Hepatic stellate cell (primary cell): ENCODE data around the gene CCDC85C.

Experiments used
- DNase-seq: peaks from one replicate; pipeline ENCODE4 v3.0.0; 2011; ENCODE audit warnings: low spot score

Gene CCDC85C

DNA sequence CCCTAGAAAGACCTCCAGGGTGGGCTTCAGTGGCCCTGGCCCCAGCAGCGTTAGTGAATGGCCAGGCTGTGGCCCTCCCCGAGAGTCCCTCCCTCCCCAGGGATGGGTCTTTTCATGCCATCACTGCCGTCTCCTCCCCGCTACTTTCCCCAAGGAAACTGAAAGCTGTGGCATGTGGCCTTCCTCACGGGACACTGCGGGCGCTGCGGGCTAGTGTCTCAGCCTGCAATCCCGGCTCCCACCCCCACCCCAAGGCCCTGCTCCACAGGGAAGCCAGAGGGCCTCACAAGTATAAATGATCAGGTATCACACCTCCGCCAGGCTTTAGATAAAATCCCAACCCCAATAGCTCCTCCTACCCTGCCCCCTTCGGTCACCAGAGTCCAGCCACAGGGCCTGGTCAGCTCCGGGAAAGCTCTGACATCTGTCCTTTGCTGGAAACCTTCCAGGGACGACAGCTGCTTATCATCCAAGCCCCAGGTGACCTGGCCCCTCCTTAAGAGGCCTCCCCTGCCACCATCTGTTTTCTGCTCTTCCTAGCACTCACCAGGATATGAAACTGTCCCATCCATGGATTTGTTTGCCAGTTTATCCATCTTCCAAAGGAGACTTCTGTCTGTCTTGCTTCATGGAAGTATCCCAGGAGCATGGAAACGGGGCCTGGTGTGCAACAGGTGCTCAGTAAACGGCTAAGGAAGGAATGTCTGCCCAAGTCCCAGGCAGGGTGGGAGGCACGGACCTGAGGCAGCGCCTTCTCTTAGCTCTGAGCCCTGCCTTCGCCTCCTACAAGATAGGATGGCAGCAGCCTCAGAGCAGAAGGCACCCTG lies 31.6 kb downstream of the CCDC85C start:
- peak; percentile 48 for DNase-seq

DNA sequence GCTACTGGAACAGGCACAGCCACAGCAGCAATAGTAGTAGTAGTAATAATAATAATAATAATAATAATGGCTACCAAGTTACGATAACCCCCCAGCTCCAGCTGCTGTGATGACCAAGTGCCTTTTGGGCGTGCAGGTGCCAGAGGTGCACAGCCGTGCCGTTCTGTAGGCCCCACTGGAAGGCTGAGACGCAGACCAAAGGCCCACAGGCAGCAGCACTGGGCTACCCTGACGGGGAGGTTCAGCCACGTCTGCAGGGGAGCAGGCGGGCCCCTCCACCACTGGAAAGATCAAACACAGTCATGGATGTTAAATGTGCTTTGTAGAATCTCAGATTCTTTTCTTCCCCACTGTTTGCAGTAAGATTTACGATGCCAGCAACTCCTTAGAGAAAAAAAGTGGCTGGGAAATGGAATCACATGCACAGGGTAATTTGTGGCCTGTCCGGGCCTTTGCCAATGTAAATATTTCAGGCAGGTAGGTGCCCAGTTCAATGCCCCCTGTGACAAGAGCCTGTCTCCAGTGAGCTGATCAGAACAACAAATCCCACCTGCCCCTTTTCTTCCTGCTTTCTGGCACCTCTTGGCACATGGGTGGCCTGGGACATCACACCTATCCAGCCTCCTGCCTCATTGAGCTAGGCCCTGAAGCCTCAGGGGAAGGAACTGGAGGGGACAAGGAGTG lies 32.6 kb downstream of the CCDC85C start:
- DNase-seq, result no peak

DNA sequence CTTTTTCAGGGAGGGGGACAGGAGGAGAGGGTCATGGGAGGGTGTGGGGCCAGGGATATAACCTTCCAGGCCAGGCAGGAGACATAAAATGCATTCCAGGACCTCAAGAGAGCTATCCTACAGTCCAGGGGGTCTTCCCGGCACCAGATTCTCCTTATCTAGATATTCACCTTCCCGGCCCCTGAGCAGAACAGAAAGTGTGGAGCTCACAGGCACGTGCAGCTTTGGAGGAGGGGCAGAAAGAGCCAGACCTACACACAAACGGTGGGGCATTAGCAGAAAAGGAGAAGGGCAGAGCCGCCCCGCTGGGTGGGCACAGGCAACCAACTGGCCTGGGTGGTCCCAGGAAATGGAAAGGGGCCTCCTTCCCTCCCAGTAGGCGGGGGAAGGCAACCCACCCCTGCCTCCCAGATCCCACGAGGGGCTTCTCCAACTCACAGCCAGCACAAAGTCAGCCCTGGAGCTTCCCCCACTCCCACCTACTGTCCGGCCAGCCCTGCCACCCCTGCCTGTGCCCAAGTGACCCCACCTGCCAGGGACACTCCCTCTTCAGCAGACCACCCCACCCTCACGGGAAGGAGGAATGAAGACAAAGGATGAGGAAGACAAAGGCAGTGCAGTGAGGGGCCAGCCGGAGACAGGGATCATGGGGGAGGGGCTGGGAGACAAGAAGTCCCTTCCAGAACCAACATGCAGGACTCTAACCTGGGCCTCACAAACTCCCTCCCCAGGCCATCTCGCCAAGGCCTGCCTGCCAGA lies 33.3 kb downstream of the CCDC85C start:
- DNase-seq, result no peak

DNA sequence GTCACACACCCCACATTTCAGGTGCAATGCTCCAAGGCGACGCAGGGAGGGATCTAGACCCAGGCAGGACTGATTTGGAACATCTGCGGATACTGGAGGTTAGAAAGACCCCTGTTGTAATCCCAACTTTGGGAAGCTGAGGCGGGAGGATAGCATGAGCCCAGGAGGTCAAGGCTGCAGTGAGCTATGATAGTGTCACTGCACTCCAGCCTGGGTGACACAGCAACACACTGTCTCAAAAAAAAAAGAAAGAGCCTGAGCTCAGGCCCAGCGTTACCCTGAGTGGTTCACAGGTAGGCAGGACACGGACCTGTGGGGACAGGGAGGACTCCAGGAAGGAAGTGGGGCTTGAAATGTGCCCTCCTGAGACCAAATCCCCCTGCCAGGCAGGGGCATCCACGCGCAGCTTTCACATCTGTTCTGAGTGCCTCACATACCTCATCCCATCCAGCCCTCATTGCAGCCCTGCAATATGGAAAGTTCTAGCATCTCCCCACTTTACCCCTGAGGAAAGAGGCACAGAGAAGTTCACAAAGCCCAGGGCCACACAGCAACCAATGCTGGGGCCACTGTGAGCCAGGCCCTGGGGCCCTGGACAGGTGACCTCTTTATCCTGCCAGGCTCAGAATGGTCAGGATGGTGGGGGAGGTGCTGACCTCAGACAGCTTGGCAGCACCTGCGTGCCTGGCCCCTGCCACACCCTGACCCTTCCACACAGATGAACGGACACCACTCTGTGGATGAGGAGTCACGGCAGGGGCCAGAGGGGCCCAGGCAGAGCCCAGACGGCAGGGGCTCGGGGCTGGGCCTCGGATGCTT lies 34.1 kb downstream of the CCDC85C start:
- no peak for DNase-seq

GRCh38 chr14:99568567-99569560 lies 35.1 kb downstream of the CCDC85C start:
- peak; percentile 38 for DNase-seq

DNA sequence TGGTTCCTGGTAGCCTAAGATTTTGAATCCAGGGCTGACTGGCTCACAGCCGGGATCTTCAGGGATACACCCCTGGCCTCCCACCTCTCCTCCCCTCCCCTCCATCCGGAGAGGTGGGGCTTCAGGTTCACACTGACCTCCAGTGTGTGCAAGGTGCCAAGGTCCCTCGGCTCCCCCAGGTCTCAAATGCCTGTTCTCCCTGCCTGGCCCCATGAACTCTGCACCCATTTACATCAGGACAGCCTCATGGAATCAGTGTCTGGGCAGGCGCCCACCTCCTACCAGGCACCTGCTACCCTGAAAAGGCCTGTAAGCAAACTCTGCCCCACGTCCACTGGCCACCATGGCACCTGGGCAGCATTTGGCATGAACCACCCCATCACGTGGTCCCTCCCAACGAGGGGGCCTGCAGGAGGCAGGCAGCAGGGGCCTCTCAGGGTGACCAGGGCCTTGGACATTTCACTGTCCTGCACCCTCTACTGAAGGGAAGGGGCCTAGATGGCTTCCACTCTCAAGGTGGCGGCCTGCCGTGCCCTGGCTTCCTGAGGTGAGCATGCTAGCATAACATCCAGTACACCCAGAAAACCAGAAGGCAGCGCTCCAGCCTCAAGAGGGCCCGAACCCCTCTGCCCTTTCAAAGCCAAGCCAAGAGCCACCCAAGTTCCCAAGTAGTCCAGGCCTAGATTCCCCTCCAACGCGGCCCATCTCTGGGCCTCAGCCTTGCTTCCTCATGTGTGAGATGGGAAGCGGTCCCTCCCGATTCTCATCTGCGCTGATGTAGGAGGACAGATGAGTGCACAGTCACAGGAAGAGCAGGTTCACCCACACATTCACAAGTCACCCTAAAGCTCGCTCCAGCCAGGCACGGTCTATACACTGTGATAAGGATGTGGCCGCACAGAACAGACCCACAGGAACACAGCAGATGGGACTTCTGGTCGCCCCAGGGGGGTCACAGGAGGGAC lies 37.3 kb downstream of the CCDC85C start:
- DNase-seq, result no peak

- DNase-seq, result no peak
Observed at GRCh38 chr14:99566009-99566389, 38.0 kb downstream of the CCDC85C start.

DNA sequence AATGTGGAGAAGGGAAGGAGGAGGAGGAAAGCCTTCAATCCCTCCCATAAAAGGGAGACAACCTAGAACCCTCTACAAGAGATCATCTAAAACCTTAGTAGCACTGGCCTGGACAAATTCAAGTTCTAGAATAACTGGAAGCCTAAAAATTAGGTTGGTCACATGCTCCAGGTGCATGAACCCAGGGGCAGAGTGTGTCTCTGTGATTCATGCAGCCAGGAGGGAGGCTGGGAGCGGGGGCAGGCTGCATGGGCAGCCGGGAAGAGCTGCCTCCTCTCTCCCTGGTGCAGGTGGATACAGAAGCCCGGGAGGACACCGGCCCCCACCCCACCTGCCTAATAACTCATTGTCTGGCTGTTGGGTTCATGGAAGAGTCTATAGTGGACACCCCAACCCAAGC lies 38.6 kb downstream of the CCDC85C start:
- no peak for DNase-seq

GRCh38 chr14:99564926-99565259 lies 39.1 kb downstream of the CCDC85C start:
- DNase-seq, result no peak

DNA sequence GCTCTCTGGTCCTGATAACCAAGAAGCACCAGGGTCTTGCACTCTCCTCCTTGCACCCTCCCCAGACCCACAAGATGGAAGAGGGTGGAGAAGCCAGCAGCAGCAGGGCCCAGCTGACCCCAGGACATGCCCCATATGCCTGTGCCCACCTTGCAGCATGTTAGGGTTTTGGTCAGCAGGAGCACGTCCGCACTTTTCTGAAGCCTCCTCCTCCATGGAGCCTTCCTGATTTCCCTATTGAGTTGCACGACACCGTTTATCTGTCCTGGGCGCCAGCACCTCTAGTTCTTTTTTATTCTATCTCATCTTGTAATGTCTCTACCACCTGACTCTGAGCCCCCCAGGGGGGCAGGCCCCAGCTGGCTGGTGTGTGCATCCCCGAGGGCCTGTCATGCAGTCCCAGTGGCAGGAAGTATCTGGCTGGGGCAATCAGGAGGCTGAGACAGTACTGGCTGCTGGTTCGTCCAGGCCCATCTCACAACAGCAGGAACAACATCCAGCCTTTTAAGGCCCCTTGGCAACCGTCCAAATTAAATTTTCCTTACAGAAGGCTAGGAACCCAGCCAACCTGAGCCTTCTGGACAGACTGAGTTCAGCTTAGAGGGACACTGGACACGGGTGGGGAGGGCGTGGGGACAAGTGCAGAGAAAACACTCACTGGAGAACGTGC lies 39.6 kb downstream of the CCDC85C start:
- DNase-seq, result peak; percentile 59

- no peak for DNase-seq
Observed at GRCh38 chr14:99563749-99564129, 40.3 kb downstream of the CCDC85C start.

DNA sequence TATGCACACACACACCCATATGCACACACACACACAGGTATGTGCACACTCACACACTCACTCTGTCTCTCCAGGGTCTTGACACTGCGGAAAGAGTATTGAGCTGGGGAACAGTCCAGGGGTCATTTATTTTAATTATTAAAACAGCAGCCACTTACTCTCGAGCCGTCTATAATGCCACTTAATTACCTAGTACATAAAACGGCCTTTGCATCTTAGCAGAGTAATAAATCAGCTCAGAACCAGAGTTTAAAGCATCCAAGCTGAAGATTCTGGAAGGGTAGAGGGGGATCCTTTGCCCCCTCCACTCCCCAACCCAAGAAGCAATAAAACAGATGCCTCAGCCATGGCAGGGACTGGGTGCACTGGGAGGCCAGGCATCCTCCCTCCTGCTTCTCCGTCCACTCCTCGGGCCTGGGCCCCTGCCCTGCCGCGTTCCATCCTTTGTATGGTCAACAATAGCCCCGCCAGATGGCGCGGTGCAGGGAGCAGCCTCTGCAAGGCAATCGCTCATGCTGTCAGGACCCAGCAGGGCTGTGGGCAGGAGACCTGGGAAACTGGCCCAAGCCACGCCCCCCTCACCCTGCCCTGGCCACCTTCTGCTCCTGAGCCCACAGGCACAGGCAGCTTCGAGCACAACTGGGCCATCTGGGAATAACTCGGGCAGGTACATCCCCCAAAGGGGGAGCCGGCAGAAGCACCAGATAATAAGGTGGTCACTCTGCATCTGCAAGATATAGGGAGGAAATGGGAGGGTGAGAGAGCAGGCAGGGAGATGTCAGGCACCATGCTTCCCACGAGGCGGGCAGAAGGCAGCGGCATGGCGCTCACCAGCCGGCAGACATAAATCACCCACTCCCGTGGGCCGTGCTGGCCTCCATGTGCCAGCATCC lies 40.9 kb downstream of the CCDC85C start:
- no peak for DNase-seq

DNA sequence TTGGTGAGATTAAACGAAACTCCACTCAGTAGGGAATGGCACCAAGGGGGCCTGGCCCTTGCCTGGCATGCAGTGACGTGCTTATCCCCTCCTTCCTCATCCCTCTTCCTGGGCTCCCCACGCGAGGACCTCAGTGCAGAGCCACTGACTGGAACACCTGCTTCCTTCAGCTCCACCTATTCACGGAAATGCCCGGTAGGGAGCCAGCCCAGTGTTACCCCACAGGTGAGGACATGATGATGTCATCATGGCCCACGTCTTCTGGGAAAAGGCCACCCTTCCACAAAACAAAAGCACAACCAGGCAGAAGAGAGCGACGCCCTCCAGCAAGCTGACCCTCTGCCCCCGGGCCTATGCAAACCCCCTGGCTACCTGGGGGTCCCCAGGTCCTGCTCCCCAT lies 42.1 kb downstream of the CCDC85C start:
- DNase-seq, result no peak

DNA sequence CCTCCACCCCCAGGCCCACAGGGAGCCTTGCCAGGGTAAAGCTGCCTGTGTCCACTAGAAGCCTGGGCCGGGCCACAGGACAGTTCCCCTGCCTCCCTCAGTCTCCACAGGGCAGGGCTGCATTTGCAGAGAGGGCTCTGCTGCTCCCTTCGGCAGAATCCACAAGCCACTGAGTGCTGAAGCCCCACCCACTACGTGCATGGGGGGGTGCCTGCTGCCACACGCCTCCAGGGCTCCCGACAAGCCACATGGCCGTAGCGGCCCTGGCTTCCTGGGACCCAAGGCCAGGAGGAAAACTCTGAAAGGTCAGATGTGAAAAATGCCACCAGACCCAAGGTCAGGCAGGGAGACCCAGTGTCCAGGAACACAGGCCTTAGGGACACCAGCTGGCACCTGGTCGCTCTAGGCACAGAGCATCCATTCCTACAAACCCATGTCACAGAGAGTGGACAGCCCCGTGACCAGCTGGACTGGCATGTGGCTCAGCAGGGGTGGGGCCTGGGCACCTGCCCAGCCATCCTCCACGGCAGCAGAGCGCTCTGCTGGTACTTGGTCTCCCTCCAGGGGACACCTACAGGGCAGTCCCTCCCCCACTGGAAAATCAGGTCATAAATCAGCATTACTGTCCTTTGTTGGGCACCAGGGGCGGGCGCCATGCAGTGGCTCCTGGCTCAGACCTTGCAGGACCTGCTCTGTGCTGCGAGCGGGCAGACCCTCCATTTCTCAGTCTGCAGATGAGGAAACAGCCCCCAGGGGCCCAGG lies 42.9 kb downstream of the CCDC85C start:
- no peak for DNase-seq

GRCh38 chr14:99560403-99560802 lies 43.6 kb downstream of the CCDC85C start:
- no peak for DNase-seq

DNA sequence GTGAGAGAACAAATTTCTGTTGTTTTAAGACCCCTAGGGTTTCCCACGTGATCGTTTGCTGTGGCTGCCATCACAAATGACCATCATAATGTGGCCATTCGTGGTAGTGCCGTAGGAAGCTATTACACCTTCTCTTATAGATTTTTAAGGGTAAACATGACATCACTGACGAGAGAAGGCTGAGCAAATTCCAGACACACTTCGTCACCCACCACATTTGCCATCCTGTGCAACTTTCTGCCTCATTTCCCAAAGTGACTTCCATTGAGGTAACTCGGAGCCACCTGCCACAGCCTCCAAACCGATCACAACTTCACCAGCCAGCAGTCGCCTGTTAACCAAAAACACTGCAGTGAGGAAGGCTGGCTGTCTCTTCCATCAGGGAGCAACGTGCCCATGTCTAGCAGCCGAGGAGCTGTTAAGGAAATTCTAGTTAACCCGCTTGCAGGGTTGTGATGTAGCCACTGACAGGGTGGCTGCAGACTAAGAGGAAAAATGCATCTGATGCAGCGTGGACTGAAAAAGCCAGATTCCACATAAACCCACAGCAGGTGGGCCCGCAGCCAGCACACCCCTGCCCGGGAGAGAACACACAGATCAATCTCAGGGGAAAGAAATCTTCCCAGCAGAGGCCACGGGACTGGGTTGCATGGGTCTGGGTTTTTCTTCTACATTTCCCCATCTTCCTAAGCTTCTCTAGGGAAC lies 44.6 kb downstream of the CCDC85C start:
- no peak for DNase-seq
